Stimulated activated CD4-positive, alpha-beta T cell treated with anti-CD3 and anti-CD28 coated beads, Interleukin-15, amount 100 ng/mL, for 48 hours (primary cell): Measurements from ENCODE around the gene RSRC1.

Experiments
- DNase-seq, 2 donors: peaks; one replicate each; pipeline ENCODE4 v3.0.0-alpha.2; 2020; ENCODE audit warnings: low read depth in 2 of 2

RSRC1 gene

DNA sequence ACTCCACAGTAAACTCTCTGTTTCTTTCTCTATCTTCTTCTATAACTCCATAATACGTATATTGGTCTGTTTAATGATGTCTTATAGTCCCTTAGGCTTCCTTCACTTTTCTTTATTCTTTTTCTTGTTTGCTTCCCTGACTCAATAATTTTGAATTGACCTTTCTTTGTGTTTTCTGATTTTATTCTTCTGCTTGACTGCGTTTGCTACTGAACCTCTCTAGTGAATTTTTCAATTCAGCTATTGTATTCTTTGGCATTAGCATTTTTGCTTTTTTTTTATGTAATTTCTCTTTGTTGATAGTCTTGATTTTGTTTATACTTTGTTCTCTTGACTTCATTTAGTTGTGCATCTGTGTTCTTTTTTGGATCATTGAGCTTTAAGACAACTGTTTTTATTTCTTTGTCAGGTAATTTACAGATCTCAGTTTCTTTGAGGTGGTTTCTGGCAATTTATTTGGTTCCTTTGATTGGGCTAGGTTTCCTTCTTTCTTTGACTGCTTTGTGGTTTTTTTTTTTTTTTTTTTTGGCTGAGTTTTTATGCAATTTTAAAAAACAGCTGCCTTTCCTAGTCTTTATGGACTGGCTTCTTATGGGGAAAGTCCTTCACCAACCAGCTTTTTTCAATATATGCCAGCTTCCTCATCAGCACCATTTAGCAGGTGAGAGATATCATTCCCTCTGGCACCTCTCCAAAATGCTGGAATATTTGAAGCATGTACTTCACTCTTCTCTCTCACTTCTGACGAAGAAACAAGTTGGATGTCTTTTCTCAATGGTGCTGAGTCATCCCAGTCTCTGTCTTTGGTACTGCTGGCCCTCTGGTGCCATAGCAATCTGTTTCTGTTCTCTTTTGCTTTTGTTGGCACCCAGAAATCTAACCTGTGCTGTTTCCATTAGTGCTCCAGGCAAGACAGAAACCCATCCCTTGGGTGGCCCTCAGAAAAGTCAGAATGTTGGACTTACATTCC, 17.6 kb downstream of the RSRC1 start:
- no peak for DNase-seq

DNA sequence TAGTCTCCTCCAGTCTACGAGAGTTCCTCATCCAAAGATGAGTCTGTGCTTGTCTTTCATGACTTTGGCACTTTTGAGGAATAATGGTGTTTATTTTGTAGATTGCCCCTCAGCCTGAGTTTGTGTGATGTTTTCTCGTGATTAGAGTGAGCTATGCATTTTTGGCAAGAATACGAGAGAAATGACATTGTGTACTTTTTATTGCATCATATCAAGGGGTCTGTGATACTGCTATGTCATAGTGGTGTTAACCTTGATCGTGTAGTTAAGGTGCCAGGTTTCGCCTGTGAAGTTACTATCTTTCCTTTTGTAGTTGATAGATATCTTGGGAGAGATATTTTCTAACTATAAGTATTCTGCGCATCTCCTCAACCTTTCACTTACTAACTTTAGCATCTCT, 18.9 kb downstream of the RSRC1 start:
- DNase-seq = no peak

GRCh38 chr3:158134363-158134762, 24.5 kb downstream of the RSRC1 start:
- no peak for DNase-seq

GRCh38 chr3:158140396-158140795, 30.5 kb downstream of the RSRC1 start:
- no peak for DNase-seq

DNA sequence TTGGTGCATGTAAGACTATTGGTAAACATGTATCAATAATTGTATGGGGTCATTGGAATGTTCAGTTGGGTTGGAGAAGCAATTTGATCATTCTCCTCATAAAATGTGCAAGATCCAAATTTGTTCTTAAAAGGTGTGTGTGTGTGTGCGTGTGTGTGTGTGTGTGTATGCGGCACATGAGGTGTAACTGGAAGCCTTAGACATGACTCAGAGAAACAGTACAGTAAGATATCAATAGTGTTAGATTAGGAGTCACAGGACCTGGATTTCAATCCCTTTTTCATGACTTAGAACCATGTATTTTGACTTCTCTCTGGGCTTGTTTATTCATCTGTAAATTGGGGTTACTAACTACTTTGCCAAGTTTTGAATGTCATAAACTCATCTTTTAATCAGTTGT, 38.3 kb downstream of the RSRC1 start:
- no peak for DNase-seq

- DNase-seq = no peak
These were observed 42.3 kb downstream of the RSRC1 start for GRCh38 chr3:158152186-158152585.

- DNase-seq = no peak
These were observed 49.1 kb downstream of the RSRC1 start for GRCh38 chr3:158158969-158159368.

GRCh38 chr3:158159714-158160113, 49.8 kb downstream of the RSRC1 start:
- DNase-seq = no peak

DNA sequence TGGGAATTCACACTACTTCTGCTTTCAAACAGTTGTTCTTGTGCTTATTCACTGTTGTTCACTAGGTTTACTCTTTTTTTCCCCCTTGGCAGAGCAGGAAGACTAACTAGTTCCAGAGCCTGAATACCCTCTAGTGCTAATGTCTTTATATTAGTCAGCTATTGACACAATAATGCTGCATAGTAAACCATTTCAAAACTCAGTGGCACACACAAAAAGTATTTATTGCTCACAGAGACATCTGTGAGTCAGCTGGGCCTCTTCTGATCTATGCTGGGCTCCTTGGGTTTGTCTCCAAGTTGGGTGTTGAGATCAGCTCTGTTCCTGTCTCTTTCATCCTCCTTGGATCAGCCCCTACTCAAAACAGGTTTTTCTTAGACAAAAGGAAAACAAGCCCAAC, 51.1 kb downstream of the RSRC1 start:
- DNase-seq = no peak

DNA sequence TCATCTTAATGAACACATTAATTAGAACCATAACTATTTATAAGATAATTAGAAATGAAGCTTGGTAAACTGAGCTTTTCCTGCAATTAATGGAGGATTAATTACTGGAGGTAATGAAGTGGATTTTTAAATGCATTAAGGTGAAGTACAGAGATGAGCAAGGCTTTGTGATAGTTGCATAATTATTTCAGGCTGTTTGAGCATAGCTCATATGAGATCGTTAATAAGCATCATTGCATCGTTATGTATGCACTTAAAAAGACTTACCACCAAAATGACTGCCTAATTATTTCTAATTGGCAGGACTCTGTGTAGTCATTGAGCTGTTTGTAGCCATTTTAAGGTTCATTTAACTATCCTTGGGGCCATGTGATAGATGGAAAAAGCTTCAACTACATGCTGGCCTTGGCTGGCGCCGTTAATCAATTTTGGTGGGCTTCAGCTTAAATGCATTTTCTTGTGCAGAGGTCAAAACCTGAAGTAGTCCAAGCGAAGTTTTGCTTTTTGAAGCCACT, 55.3 kb downstream of the RSRC1 start:
- DNase-seq = no peak

DNA sequence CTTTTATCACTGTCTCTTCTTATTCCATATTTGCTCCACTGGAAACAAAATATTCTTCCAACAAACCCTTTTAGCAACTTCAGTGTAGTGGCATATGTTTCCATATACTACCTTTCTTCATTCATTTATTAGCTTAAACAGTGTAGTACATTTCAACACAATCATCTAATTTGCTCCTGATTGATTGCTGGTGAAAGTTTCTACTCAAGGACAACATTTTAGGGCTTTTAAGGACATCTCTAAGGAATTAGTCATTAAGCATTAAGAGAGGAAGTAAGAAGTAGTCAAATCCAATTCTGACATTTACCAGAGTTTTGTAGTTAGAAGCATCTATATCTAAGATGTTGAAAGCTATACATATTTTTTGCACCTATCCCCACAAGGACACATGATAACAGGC, 55.8 kb downstream of the RSRC1 start:
- DNase-seq = no peak

GRCh38 chr3:158166223-158166622, 56.3 kb downstream of the RSRC1 start:
- no peak for DNase-seq

- DNase-seq = peak in 1 of 2 donors; percentile 7
These were observed 58.1 kb downstream of the RSRC1 start for GRCh38 chr3:158167737-158168557.

DNA sequence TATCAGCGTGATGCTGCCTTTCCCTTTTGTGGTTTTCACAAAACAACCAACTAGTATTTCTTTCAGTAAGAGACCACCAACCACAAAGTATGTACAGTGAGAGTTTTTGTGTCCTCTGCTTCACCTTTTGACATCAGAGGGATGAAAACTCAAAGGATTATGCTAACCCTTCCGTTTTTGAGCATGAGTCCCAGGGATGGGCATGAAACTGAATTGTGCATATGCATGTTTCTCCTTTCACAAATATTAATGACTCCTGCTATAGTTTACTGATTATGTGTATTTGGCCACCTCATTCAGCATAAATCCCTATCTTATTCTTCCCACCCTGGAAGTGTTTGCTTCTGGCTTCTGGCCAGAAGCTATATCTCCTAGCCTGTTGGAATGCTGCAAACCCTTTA, 59.2 kb downstream of the RSRC1 start:
- no peak for DNase-seq

DNA sequence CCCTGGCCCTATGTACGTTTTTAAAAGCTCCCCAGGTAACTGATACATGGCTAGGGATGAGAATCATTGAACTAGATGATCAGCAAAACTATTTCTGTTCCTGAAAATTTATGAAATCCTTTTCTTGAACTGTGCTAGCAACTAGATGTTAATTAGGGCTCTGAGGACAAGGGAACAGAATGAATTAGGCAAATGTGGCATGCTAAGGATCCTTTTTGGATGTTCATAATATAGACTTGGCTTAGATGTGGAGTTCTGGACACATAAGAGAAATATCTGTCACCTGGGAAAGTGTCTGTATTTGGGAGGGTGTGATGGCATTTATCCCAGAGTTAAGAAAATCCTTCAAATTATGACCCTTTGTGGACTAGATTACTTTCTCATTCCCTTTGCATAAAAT, 71.2 kb downstream of the RSRC1 start:
- no peak for DNase-seq

- no peak for DNase-seq
These were observed 75.8 kb downstream of the RSRC1 start for GRCh38 chr3:158185711-158186110.

- no peak for DNase-seq
These were observed 91.1 kb downstream of the RSRC1 start for GRCh38 chr3:158200955-158201354.

DNA sequence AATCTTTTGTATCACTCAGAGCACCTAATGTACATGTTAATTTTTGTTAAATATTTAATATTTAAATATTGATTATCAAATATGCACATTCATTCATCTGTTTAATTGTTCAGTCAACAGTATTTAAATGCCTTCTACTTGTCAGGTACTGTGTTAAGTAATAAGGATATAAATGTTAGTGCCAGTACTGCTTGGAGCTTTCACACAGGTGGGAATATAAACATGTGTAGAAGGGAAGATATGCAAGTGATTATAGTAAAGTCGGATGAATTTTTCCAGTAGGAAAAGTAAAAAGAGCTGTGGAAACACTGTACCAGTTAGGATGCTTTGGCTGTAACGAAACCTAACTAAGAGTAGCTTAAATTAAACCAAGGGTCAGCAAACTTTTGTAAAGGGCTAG, 95.4 kb downstream of the RSRC1 start:
- no peak for DNase-seq

- no peak for DNase-seq
These were observed 96.1 kb downstream of the RSRC1 start for GRCh38 chr3:158205994-158206393.

- DNase-seq = no peak
These were observed 100.2 kb downstream of the RSRC1 start for GRCh38 chr3:158210067-158210466.

- DNase-seq = no peak
These were observed 103.6 kb downstream of the RSRC1 start for GRCh38 chr3:158213461-158213860.

DNA sequence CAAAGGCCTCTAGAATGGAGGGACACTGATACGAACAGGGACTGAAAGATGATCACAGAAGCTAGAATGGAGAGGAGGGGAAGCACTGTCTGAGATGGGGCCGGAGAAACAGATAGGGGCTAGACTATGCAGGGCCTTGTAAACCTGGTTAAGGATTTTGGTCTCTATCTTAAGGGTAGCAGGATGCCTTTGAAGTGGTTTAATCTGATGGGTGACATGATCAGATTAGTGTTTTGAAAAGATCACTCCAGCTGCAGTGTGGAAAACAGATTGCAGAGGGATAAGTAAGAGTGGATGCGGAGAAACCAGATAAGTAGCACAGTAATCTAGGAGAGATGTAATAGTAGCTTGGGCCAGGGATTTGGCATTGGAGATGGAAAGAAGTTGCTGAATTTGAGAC, 108.1 kb downstream of the RSRC1 start:
- DNase-seq = no peak

GRCh38 chr3:158220575-158220974, 110.7 kb downstream of the RSRC1 start:
- DNase-seq = no peak
